Measurements from ENCODE around the gene LRP2. TPM values are rescaled to one million over a fixed set of nuclear protein-coding genes. Genes with fewer than 3 reads are reported as not detected.

The LRP2 gene
- total RNA-seq, 4 donors from 2014 or later: 0.05 to 0.23 TPM; not detected in 2

DNA sequence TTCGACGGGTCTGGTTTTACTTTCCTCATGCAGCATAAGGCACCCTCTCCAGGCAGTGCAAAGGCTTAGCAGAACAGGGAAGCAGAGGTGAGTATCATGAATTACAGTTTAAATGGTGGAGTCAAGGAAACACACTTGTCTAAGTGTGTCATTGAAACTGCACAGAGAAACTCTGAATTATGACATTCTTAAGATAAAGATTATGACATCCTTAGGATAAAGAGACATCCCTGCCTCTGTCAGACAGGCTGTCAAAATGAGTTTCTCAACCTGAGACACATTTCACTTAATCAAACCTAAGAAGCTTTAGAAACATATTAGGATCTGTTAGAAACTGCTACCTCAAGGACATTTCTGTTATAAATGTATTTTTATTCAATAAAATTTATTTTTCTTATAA, 179.8 kb downstream of the LRP2 start:
- DNase-seq (ENCODE audit: low spot score in 2 of 2): no peak
- 81 to 88% methylated on average over 2 of the region's 2 CpGs for WGBS, 2 donors
- TF ChIP-seq, protein P1, sequence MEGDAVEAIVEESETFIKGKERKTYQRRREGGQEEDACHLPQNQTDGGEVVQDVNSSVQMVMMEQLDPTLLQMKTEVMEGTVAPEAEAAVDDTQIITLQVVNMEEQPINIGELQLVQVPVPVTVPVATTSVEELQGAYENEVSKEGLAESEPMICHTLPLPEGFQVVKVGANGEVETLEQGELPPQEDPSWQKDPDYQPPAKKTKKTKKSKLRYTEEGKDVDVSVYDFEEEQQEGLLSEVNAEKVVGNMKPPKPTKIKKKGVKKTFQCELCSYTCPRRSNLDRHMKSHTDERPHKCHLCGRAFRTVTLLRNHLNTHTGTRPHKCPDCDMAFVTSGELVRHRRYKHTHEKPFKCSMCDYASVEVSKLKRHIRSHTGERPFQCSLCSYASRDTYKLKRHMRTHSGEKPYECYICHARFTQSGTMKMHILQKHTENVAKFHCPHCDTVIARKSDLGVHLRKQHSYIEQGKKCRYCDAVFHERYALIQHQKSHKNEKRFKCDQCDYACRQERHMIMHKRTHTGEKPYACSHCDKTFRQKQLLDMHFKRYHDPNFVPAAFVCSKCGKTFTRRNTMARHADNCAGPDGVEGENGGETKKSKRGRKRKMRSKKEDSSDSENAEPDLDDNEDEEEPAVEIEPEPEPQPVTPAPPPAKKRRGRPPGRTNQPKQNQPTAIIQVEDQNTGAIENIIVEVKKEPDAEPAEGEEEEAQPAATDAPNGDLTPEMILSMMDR (IDR thresholded peaks at IDR 0.05): no peak
- no peak for TF ChIP-seq POLR2A (IDR thresholded peaks at IDR 0.05)
- H3K4me3 ChIP-seq (ENCODE audit: low read depth, poor library complexity, severe bottlenecking): no peak overlapping the region
- intact Hi-C loops (cut with DNase I; ENCODE audit: low total_unique reads): no loop called here

DNA sequence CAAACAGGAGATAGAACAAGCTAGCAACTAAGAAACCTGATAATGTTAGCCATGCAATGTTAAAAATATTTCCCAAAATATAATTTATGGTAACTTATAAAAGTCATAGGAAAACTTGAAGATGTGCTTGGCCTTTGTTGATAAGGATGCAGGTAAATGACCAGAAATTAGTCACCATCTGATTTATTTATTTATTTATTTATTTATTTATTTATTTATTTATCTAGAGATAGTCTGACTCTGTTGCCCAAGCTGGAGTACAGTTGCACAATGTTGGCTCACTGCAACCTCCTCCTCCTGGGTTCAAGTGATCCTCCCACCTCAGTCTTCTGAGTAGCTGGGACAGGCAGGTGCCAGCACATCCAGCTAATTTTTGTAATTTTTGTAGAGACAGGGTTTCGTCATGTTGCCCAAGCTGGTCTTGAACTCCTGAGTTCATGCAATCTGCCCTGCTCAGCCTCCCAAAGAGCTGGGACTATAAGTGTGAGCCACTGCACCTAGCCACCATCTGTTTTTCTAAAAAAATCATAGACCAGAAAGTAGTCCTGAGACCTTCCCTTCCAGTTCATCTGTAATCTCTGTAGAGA, 183.4 kb downstream of the LRP2 start:
- TF ChIP-seq, protein P1 (IDR thresholded peaks at IDR 0.05): no peak
- TF ChIP-seq POLR2A (IDR thresholded peaks at IDR 0.05): no peak
- DNase-seq (ENCODE audit: low spot score in 2 of 2): no peak
- intact Hi-C loops (cut with DNase I; ENCODE audit: low total_unique reads): no loop called here
- no peak overlapping the region for H3K4me3 ChIP-seq (ENCODE audit: low read depth, poor library complexity, severe bottlenecking)
- WGBS, 2 donors: 89 to 94% methylated on average over 1 of the region's 1 CpG

DNA sequence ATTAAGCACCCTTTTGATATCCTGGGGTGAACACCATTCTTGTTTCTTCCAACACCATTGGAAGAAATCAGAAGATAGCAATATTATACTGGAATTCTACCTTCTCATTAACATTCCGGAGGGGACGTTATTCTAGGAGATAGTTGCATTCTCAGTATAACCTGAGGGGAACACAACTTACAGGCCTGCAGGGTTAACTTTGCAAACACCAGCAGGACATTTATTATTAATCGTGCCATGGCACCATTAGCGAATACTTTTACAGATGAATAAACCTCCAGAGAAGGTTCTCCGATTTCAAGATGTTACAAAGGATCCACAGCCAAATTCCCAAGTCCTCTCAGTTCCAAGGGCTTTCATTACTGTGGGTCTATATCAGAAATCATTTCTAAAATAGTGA, 184.0 kb downstream of the LRP2 start:
- WGBS, 2 donors: 65 to 75% methylated on average over 5 of the region's 5 CpGs
- intact Hi-C loops (cut with DNase I; ENCODE audit: low total_unique reads): no loop called here

DNA sequence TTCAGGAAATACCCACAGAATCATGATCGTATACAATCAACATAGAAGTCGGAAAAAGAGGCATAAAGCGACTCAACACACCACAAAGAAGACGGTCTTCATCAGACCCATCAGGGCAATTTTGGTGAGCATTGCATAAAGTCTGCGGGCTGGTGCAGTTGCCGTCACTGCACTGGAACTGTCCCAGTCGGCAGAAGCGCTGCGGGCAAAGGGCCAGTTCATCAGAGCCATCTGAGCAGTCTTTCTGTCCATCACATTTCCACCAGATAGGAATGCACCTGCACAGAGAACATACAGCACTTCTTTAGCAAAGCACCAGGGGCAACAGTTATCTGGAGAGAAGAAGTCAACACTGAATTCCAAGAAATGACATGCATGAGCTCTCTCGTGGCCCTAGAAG, 187.2 kb downstream of the LRP2 start:
- TF ChIP-seq, protein P1 (IDR thresholded peaks at IDR 0.05): no peak
- TF ChIP-seq POLR2A (IDR thresholded peaks at IDR 0.05): no peak
- 85 to 89% methylated on average over 10 of the region's 10 CpGs for WGBS, 2 donors
- no peak for DNase-seq (ENCODE audit: low spot score in 2 of 2)
- no peak overlapping the region for H3K4me3 ChIP-seq (ENCODE audit: low read depth, poor library complexity, severe bottlenecking)
- intact Hi-C loops (cut with DNase I; ENCODE audit: low total_unique reads): no loop called here

More for the DNA sequence above, 184.0 kb downstream of the LRP2 start:
- TF ChIP-seq, protein P1 (IDR thresholded peaks at IDR 0.05): no peak
- TF ChIP-seq POLR2A (IDR thresholded peaks at IDR 0.05): no peak
- H3K4me3 ChIP-seq (ENCODE audit: low read depth, poor library complexity, severe bottlenecking): no peak overlapping the region
- no peak for DNase-seq (ENCODE audit: low spot score in 2 of 2)

DNA sequence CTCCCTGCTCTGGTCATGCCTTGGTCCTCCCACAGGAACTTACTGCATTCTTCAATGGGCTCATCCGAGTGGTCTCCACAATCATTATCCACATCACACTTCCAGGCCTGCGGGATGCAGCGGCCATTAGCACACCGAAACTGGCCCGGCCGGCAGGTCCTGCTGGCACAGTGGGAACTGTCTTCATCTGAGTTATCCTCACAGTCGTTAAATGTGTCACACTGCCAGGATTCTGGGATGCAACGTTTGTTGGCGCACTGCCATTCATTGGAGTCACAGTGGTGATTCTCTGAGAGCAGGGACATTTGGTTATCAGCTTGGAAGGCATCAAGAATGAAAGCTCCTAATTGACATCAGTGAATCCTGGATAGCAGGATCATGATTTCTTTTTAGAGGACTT, 188.5 kb downstream of the LRP2 start:
- H3K4me3 ChIP-seq (ENCODE audit: low read depth, poor library complexity, severe bottlenecking): no peak overlapping the region
- no peak for DNase-seq (ENCODE audit: low spot score in 2 of 2)
- intact Hi-C loops (cut with DNase I; ENCODE audit: low total_unique reads): no loop called here
- 72 to 76% methylated on average over 9 of the region's 9 CpGs for WGBS, 2 donors
- no peak for TF ChIP-seq POLR2A (IDR thresholded peaks at IDR 0.05)
- TF ChIP-seq, protein P1 (IDR thresholded peaks at IDR 0.05): no peak

DNA sequence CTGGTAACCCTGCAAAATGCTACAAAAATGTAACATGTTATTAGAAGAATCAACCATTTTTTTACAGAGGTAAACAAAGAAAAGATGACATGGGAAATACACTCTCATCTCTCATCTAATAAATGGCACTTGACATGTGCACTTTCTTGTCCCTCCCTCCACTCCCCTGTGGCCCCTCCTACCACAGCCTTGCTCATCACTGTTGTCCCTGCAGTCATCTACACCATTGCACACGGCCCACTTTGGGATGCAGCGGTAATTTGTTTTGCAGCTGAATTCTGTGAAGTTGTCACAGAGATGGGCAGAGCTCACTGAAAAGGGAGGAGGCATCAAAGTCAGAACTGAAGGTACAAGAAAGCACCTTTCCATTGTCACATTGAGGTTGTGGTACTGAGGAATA, 189.4 kb downstream of the LRP2 start:
- no peak for TF ChIP-seq POLR2A (IDR thresholded peaks at IDR 0.05)
- TF ChIP-seq, protein P1 (IDR thresholded peaks at IDR 0.05): no peak
- DNase-seq (ENCODE audit: low spot score in 2 of 2): no peak
- no peak overlapping the region for H3K4me3 ChIP-seq (ENCODE audit: low read depth, poor library complexity, severe bottlenecking)
- intact Hi-C loops (cut with DNase I; ENCODE audit: low total_unique reads): no loop called here
- WGBS, 2 donors: 70 to 72% methylated on average over 2 of the region's 2 CpGs

Data from lower leg skin (tissue), 4 donors.